Retina (tissue), 1 donor: Measurements from ENCODE around the gene ALPP.
"Not testable (repeated sequence)": the region's sequence is repeated elsewhere in the genome, so short reads cannot be mapped to it uniquely, and the experiment has no call there.

Experiments
- DNase-seq: peaks from one replicate; pipeline ENCODE4 v3.0.0-alpha.2; 2016

ALPP gene

GRCh38 chr2:232364806-232365594, 13.6 kb upstream of the ALPP start:
- not testable (repeated sequence) for DNase-seq

GRCh38 chr2:232365621-232366321, 12.8 kb upstream of the ALPP start:
- DNase-seq, result peak; percentile 51

DNA sequence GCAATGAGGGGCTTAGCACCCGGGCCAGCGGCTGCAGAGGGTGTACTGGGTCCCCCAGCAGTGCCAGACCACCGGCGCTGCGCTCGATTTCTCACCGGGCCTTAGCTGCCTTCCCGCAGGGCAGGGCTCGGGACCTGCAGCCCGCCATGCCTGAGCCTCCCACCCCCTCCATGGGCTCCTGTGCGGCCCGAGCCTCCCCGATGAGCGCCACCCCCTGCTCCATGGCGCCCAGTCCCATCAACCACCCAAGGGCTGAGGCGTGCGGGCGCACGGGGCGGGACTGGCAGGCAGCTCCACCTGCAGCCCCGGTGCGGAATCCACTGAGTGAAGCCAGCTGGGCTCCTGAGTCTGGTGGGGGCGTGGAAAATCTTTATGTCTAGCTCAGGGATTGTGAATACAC, 12.1 kb upstream of the ALPP start:
- not testable (repeated sequence) for DNase-seq

DNA sequence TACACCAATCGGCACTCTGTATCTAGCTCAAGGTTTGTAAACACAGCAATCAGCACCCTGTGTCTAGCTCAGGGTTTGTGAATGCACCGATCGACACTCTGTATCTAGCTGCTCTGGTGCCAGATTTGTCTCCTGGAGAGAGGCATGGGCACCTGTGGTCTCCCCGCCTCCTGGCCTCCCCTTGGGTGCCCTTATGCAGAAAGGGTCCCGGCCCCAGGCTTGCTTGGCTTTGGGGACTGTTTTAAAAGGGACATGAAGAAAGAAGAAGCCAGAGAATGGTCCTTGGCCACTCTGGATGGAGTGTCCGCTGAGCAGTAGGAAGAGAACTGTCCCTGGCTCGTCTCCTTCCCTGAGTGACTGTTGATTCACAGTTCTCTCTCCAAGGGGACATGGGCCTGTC, 11.5 kb upstream of the ALPP start:
- no peak for DNase-seq

GRCh38 chr2:232367591-232368233, 10.8 kb upstream of the ALPP start:
- DNase-seq, result no peak

DNA sequence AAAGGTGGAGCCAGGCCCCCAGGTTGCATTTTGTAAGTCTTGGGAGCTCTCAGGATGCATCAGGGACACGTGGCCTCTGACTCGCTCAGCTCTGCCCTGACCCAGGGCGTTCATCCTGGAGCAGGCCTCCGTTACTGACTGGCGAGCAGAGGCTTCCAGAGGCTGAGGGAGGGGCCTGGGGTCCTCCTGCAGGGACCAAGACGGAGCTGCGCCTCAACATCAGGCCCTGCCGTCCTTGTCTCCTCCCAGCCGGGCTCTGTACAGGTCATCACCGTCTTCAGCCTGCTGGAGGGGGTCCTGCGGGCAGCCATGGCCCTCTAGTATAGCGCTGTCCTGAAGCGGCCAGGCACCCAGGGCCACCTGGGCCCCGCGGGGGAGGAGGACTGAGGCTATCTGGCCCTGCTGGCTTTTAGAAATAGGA, 10.2 kb upstream of the ALPP start:
- DNase-seq, result no peak

DNA sequence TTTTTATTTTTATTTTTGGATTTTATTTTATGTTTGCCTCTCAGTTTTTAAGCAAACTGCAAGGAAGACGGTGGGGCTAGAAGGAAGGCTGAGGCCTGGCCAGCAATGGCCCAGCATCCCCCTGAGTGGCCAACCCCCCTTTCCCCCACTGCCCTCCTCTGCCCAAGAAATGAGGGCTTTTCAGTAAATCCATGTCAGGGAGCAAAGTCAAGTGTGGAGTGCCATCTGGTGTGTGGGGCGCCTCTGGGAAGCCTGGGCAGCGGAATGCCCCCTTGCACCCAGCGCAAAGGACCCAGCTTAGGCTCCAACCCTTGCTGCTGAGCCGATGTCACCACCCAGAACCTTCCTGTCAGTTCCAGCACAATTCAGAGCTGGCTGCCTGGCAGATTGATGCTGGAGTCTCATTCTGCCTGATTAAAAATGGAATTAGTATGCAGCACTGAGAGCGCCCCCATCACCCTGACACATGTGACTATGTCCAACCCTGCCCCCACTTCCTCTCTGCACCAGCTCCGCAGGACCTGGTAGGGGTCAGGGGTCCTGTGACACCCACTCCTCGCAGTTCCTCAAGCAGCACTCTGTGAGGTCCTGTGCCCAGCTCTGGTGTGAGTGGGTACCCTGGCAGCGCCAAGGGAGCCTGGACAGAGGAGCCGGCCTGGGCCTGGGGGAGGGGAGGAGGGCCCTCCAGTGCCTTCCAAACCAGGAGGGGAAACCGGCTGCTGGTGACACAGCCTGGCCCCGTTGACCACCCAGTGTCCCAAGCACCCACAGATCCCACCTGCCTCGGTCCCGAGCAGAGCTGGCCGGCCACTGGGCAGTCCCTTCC, 9.2 kb upstream of the ALPP start:
- DNase-seq, result no peak

DNA sequence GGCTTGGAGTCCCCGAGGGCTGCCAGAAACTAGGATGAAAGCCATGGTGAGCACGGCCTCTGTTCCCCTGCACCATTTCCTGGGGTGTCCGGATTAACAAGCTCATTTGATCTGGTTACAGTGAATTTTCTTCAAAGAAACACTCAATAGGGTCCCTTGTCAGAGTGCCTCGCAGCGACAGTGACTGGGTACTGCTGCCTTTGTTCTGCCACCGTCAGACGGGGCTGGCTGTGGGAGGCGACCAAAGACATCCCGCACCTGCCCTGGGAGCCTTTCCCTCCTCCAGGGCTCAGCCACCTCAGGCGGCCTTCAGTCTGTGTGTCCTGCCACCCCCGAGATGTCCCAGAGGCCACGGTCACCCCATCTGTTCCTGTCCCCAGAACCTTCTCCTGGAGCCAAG, 8.5 kb upstream of the ALPP start:
- DNase-seq, result not testable (repeated sequence)

- DNase-seq, result no peak
Observed at GRCh38 chr2:232372231-232373208, 6.0 kb upstream of the ALPP start.

- DNase-seq, result no peak
Observed at GRCh38 chr2:232374356-232374755, 4.2 kb upstream of the ALPP start.

DNA sequence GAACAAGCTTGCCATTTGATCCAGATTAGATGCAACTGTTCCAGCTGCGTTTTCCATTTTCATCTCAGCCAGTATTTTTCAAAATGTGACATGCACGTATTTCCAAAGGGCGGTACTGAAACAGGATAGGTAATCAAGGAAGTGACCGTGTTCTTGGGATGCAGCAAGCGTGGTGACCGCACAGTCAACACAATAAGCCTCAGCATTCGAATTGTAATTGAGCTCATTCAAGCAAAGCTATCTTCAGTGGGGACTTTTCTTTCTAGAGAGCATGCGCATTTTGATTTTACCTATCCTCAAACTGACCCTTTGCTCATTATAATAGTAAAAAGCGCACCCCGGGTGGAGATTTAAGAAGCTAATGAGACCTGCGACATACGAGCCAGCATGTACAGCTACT, 3.4 kb upstream of the ALPP start:
- no peak for DNase-seq

GRCh38 chr2:232376260-232376659, 2.3 kb upstream of the ALPP start:
- no peak for DNase-seq

DNA sequence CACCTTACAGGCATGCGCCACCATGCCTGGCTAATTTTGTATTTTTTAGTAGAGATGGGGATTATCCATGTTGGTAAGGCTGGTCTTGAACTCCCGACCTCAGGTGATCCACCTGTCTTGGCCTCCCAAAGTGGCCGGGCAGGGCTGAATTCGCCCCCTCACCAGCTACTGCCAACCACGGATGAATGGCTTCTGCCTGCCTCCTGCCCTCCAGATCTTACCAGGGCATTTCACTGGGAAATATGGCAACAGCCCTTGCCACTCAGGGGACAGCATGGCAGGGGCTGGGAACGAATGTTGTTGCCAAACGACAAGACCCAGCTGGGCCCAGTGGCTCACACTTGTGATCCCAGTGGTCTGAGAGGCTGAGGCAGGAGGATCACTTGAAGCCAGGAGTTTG, 1.8 kb upstream of the ALPP start:
- no peak for DNase-seq

- no peak for DNase-seq
Observed at GRCh38 chr2:232377319-232377718, 1.2 kb upstream of the ALPP start.

- no peak for DNase-seq
Observed at GRCh38 chr2:232377841-232378734, 463 bp upstream of the ALPP start.

DNA sequence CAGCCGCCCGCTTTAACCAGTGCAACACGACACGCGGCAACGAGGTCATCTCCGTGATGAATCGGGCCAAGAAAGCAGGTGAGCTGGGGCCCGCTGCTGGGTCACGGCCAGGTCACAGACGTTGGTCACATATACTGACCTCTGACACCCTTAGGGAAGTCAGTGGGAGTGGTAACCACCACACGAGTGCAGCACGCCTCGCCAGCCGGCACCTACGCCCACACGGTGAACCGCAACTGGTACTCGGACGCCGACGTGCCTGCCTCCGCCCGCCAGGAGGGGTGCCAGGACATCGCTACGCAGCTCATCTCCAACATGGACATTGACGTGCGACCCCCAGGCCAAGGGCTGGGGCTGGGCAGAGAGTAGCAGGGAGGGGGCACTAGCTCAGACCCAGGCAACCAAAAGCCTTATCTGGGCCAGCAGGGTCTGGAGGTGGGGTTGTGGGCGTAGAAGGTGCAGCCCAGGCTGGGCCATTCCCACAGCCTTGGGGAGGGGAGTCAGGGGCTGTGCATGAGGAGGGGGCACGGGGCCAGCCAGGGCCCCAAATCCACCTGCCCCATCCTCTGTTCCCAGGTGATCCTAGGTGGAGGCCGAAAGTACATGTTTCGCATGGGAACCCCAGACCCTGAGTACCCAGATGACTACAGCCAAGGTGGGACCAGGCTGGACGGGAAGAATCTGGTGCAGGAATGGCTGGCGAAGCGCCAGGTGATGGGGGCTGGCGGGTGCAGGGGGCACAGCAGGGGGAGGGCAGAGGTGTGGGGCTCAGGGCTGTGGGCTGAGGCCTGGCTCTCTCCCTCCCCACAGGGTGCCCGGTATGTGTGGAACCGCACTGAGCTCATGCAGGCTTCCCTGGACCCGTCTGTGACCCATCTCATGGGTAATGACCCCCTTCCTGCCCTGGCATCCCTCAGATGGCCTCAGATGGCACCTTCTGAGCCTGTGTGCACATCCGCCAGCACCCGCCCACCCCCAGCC, 1.3 kb downstream of the ALPP start:
- DNase-seq, result not testable (repeated sequence)

- not testable (repeated sequence) for DNase-seq
Observed at GRCh38 chr2:232381204-232382031, 2.9 kb downstream of the ALPP start.
